ENCODE results near the gene NINJ2. TPM values are rescaled to one million over a fixed set of nuclear protein-coding genes. Genes with fewer than 3 reads are reported as not detected.

Gene NINJ2
- total RNA-seq, 4 donors from 2014 or later: 8.6 to 28.9 (median 17.5) TPM

DNA sequence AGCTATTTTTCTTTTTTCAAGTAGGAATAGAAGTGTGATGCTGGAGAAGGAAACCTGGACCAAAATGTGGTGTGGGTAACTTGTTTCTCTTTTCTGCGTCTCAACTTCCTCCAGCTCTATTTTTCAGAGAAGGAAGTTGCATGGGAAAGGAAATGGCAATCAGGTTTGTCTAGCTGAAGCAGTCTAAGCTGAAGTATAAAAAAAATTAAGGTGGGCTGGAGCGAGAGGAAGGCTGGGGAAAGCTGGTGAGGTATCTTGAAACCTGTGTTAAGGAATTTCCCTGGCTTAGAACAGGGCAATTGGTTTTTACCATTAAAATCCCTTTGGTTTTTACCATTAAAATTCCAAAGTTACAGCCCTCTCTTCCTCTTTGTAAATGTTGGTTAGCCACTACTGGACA lies 34.2 kb upstream of the NINJ2 start:
- TF ChIP-seq, protein P1, sequence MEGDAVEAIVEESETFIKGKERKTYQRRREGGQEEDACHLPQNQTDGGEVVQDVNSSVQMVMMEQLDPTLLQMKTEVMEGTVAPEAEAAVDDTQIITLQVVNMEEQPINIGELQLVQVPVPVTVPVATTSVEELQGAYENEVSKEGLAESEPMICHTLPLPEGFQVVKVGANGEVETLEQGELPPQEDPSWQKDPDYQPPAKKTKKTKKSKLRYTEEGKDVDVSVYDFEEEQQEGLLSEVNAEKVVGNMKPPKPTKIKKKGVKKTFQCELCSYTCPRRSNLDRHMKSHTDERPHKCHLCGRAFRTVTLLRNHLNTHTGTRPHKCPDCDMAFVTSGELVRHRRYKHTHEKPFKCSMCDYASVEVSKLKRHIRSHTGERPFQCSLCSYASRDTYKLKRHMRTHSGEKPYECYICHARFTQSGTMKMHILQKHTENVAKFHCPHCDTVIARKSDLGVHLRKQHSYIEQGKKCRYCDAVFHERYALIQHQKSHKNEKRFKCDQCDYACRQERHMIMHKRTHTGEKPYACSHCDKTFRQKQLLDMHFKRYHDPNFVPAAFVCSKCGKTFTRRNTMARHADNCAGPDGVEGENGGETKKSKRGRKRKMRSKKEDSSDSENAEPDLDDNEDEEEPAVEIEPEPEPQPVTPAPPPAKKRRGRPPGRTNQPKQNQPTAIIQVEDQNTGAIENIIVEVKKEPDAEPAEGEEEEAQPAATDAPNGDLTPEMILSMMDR (IDR thresholded peaks at IDR 0.05): no peak
- no peak for DNase-seq (ENCODE audit: low spot score)
- no peak for ATAC-seq (ENCODE audit: low FRiP score)

DNA sequence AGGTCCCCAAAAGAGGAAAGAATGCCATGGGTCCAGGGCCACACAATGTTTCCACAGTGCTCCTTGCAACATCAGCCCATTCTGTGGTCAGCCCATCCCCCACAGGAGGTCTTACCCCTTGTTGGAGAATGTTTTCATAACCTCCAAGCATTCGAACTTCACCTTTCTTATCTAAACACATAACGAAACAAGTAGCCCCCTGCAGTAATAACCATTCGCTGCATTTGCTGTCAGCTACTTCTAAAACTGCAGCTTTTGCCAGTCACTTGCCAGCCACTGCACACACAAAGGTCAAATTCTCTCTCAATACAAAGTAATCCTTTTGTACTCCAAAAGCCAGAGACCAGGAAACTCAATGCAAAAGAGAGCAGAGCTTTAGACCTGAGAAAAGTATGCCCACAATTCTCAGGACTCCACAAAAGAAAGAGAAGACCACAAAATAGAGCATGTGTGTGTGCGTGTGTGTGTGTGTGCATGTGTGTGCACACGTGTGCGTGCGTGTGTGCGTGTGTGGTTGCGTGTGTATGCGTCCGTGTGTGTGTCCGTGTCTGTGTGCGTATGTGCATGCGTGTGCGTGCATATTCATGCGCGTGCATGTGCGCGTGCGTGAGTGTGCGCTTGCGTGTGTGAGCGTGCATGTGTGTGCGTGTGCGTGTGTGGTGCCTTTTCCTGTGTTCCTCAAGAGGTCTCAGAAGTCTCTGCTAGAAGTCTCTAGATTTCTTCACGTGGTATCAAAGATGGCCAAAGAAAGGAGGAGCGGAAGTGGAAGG lies 31.7 kb upstream of the NINJ2 start:
- TF ChIP-seq, protein P1 (IDR thresholded peaks at IDR 0.05): no peak
- DNase-seq (ENCODE audit: low spot score) (no peak), ATAC-seq (ENCODE audit: low FRiP score) (no peak)

DNA sequence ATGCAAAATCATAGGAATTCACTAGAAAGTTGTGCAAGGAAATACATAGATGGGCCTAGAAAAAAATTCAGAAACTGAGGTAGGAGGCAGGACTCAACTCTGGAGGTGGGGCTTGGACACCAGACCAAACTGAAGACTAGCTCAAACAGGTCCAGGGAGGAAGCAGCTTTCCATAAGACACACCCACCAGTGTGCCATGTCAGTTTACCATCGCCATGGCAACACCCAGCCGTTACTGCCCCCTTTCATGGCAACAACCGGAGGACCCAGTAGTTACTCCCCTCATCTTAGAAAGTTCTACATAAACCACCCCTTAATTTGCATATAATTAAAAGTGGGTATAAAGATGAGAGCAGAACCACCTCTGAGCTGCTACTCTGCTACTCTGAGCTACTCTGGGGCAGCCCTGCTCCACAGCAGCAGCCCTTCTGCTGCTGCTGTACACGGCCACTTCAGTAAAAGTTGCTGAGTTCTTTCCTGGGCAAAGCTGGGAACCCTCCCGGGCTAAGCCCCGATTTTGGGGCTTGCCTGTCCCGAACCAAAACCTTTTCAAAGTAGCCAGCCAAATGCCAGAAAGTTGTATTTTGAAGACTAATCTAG lies 30.8 kb upstream of the NINJ2 start:
- TF ChIP-seq, protein P1 (IDR thresholded peaks at IDR 0.05): no peak
- DNase-seq (ENCODE audit: low spot score): no peak
- ATAC-seq (ENCODE audit: low FRiP score): no peak

DNA sequence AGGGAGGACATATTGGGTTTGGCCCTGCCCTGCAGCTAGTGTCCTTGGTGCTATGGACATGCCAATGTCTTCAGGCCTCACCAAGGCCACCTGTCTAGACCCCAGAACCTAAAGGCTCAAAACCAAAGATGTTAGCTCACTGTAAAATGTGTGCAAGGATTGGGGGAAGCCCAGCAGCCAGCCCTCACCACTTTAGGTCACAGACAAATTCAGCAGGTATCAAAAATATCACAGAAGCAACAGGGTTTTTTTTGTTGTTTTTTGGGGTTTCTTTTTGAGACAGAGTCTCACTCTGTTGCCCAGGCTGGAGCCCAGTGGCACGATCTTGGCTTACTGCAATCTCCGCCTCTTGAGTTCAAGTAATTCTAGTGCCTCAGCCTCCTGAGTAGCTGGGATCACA lies 29.0 kb upstream of the NINJ2 start:
- DNase-seq (ENCODE audit: low spot score) (no peak), ATAC-seq (ENCODE audit: low FRiP score) (no peak)
- TF ChIP-seq, protein P1 (IDR thresholded peaks at IDR 0.05): no peak

DNA sequence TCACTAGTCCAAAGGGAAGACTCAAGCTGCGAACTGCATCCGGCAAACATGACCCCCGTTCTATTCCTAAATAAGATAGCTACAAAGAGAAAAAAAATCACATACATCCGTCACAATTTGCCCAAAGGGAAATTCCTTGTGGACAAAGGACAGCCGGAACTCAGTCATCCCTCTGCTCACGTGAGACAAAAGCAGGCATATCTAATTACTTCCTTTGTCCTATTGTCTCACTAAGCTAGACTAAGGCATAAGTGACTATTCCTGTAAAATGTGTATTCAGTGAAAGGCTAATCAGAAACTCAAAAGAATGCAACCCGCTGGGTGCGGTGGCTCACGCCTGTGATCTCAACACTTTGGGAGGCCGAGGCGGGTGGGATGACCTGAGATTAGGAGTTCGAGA lies 27.2 kb upstream of the NINJ2 start:
- no peak for DNase-seq (ENCODE audit: low spot score)
- no peak for ATAC-seq (ENCODE audit: low FRiP score)
- TF ChIP-seq, protein P1 (IDR thresholded peaks at IDR 0.05): no peak

DNA sequence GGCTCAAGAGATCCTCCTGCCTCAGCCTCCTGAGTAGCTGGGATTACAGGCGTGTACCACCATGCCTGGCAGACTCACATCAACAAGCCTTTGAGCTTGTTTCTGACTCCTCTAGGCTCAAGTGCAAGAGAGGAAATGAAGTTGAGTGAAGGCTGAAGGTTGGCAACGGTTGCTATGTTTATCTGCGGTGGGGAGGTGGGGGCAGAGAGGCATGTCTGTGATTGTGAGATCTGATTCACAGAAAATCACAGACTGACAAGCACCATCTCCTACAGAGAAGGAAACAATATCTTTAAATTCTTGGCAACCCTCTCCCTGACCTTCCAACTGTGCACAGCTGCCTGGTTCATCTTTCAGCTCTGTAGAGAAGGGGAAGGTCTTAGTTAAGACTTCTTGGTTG lies 22.1 kb upstream of the NINJ2 start:
- no peak for DNase-seq (ENCODE audit: low spot score)
- ATAC-seq (ENCODE audit: low FRiP score): no peak
- TF ChIP-seq, protein P1 (IDR thresholded peaks at IDR 0.05): no peak

DNA sequence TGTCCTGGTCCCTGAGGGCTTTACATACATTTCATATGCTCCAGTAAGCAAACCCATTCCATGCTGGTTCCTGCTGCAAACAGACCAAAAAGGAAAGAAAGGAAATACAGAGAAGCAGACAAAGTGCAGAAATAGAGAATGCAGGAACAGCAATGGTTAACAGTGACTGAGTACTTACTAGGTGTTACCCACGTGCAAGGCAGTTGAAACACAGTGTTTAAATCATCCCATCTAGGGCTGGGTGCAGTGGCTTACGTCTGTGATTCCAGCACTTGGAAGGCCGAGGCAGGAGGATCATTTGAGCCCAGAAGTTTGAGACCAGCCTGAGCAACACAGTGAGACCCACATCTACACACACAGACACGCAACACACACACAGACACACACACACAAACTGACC lies 21.2 kb upstream of the NINJ2 start:
- no peak for DNase-seq (ENCODE audit: low spot score)
- no peak for ATAC-seq (ENCODE audit: low FRiP score)
- TF ChIP-seq, protein P1 (IDR thresholded peaks at IDR 0.05): no peak

All from omental fat pad (tissue), 4 donors.